PC-9 (cell line): ENCODE data around the gene SUMF1. TPM values are rescaled to one million over a fixed set of nuclear protein-coding genes. Genes with fewer than 3 reads are reported as not detected.

ENCODE experiments used
- BruUV-seq: library from RNA; stranded (reverse); fragments of 400-500 nt; replicated peaks from 2 replicates; lab custom pipeline; 2021; lab: Mats Ljungman, UMichigan
- CTCF ChIA-PET: fragments of 300-600 bp; sonication (Branson Sonifier 250); formaldehyde crosslinking; loops from one replicate; lab custom pipeline; 2022; ENCODE audit warnings: antibody characterized with exemption; lab: Charles Lee
- POLR2A ChIA-PET: fragments of 300-600 bp; sonication (Branson Sonifier 250); formaldehyde crosslinking; loops from one replicate; lab custom pipeline; 2022; ENCODE audit warnings: antibody characterized with exemption; ENCODE audit not compliant: unreplicated experiment; lab: Charles Lee
- DNase-seq, 2 experiments: peaks; one replicate each; pipeline versions ENCODE4 v3.0.0 to v3.0.0-alpha.2; 2015 to 2022; ENCODE audit warnings: mixed read lengths in 1 of 2
- H2AFZ ChIP-seq: fragments of 200-600 bp; sonication (generic); 2 replicates; pipeline ENCODE4 v1.8.1; 2017; ENCODE audit warnings: antibody characterized with exemption
- H3F3A ChIP-seq: fragments of 200-600 bp; sonication (generic); 2 replicates; pipeline ENCODE4 v1.8.1; 2017; ENCODE audit warnings: antibody characterized with exemption, mild to moderate bottlenecking, low read depth; ENCODE audit not compliant: insufficient read depth
- H3K27ac ChIP-seq: fragments of 200-600 bp; sonication (generic); 2 replicates; pipeline ENCODE4 v1.6.1; 2016; ENCODE audit warnings: mixed run types
- H3K27me3 ChIP-seq: fragments of 200-600 bp; sonication (generic); 2 replicates; pipeline ENCODE4 v1.6.1; 2016; ENCODE audit warnings: low read depth, mixed run types; ENCODE audit not compliant: insufficient read depth
- H3K36me3 ChIP-seq: fragments of 200-600 bp; sonication (generic); 2 replicates; pipeline ENCODE4 v1.6.1; 2016; ENCODE audit warnings: low read depth, mixed run types
- H3K4me1 ChIP-seq: fragments of 200-600 bp; sonication (generic); replicated peaks from 2 replicates; pipeline ENCODE4 v1.6.1; 2016; ENCODE audit warnings: mixed run types; ENCODE audit not compliant: insufficient read depth
- H3K4me2 ChIP-seq: fragments of 200-600 bp; sonication (generic); 2 replicates; pipeline ENCODE4 v1.6.1; 2017; ENCODE audit warnings: mixed run types
- H3K4me3 ChIP-seq: fragments of 200-600 bp; sonication (generic); 2 replicates; pipeline ENCODE4 v1.6.1; 2016; ENCODE audit warnings: mixed run types
- H3K79me2 ChIP-seq: fragments of 200-600 bp; sonication (generic); 2 replicates; pipeline ENCODE4 v1.6.1; 2017; ENCODE audit warnings: low read depth, mixed run types
- H3K9me2 ChIP-seq: fragments of 200-600 bp; sonication (generic); 2 replicates; pipeline ENCODE4 v1.8.1; 2017; ENCODE audit warnings: mild to moderate bottlenecking; ENCODE audit not compliant: insufficient read depth
- H3K9me3 ChIP-seq: fragments of 200-600 bp; sonication (generic); 2 replicates; pipeline ENCODE4 v1.8.1; 2016; ENCODE audit warnings: low read depth; ENCODE audit not compliant: insufficient read depth
- H4K20me1 ChIP-seq: fragments of 200-600 bp; sonication (generic); 2 replicates; pipeline ENCODE4 v1.8.1; 2017; ENCODE audit not compliant: insufficient read depth
- EZH2 ChIP-seq: fragments of 200-600 bp; sonication (generic); IDR thresholded peaks from 2 replicates; pipeline ENCODE4 v1.8.0; 2017; ENCODE audit warnings: antibody characterized with exemption, low read depth
- intact Hi-C: fragments of 100-400 bp; cut with micrococcal nuclease; formaldehyde crosslinking; loops from one replicate; pipeline ENCODE4 v1.10.0; 2022; ENCODE audit not compliant: unreplicated experiment
- total RNA-seq: library from RNA; stranded (reverse); gene quantifications from 2 replicates; pipeline ENCODE4 v1.2.3, GENCODE V29; 2021
- TF ChIP-seq, protein P1 (sequence below): fragments of 200-600 bp; sonication (generic); conservative IDR thresholded peaks from 2 replicates; pipeline ENCODE4 v1.6.1; 2017; ENCODE audit warnings: mixed run types, antibody characterized with exemption, mild to moderate bottlenecking, moderate library complexity

Gene SUMF1
- total RNA-seq, 1 experiment from 2014 or later: 41.6 TPM

DNA sequence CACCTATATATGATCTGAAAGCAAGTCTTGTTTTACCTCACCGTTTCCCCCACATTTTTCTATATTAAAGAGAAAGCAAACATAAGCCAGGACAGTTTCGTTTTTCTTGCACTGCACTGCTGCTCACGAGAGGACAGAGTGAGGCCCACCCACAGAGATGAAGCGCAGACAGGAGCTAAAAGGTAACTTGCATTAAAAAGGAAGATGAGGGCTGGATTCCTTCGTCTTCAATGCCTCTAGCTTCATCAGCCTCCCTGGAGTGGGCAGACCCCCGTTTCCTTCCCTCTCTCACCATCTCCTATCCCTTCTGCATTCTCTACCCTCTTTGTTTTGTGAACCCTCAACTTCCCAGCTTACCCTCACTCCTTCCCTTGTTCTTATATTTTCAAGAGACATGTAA is 18.9 kb downstream of the SUMF1 start:
- TF ChIP-seq, protein P1, sequence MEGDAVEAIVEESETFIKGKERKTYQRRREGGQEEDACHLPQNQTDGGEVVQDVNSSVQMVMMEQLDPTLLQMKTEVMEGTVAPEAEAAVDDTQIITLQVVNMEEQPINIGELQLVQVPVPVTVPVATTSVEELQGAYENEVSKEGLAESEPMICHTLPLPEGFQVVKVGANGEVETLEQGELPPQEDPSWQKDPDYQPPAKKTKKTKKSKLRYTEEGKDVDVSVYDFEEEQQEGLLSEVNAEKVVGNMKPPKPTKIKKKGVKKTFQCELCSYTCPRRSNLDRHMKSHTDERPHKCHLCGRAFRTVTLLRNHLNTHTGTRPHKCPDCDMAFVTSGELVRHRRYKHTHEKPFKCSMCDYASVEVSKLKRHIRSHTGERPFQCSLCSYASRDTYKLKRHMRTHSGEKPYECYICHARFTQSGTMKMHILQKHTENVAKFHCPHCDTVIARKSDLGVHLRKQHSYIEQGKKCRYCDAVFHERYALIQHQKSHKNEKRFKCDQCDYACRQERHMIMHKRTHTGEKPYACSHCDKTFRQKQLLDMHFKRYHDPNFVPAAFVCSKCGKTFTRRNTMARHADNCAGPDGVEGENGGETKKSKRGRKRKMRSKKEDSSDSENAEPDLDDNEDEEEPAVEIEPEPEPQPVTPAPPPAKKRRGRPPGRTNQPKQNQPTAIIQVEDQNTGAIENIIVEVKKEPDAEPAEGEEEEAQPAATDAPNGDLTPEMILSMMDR: no peak
- TF ChIP-seq EZH2: no peak
- Histone ChIP-seq H3K79me2 (no peaks in the 10 kb centered on the region), H3K27ac (no peak overlapping the region), H3K4me3 (no peak overlapping the region), H3K4me1 (no peaks in the 10 kb centered on the region), H3F3A (no peaks in the 10 kb centered on the region), H3K36me3 (no peaks in the 10 kb centered on the region), H3K27me3 (no peaks in the 10 kb centered on the region), H2AFZ (no peak overlapping the region), H3K4me2 (no peak overlapping the region), H3K9me2 (no peaks in the 10 kb centered on the region), H4K20me1 (no peaks in the 10 kb centered on the region), H3K9me3 (no peaks in the 10 kb centered on the region)
- no peak for DNase-seq
- no TSS peak for BruUV-seq
- intact Hi-C loops: no loop called here
- ChIA-PET POLR2A (no interaction called here), CTCF (no interaction called here)

DNA sequence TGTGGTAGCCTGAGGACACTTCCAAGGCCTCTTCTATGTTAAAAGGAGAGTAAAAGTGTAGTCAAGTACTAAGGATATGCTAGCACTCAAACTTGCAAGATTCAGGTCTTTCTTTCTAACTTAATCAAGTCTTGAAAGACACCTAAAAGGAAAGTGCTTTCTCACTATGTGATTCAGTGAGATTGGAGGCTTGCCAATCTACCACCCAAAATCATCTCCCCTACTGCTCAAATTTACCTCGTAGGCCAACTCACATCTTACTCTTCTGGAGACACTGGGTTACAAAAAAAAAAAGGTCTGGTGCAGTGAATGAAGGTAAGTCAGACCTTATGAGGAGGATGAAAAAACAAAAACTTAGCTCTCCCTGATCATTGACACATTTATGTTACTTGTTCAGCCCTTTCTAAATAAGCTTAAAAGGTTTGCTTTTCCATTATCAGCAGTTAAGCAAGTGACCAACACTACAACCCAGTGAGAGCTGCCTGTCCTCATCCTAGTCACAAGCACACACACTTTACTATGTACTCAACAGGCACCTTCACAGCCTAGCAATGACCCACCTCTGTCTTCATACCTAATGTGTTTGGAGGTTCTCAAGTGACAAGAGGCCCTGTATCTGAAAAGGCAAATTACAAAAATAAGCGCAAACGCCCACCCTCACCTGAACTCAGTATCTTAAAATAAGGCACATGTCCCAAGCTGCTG is 19.6 kb downstream of the SUMF1 start:
- H2AFZ ChIP-seq: no peak overlapping the region
- ChIA-PET POLR2A (no interaction called here), CTCF (no interaction called here)
- DNase-seq: no peak
- H3K4me3 ChIP-seq: no peak overlapping the region
- no peaks in the 10 kb centered on the region for H3K27me3 ChIP-seq
- H3K4me1 ChIP-seq: no peaks in the 10 kb centered on the region
- H4K20me1 ChIP-seq: no peaks in the 10 kb centered on the region
- H3K4me2 ChIP-seq: no peak overlapping the region
- TF ChIP-seq, protein P1: no peak
- TF ChIP-seq EZH2: no peak
- H3F3A ChIP-seq: no peaks in the 10 kb centered on the region
- no peaks in the 10 kb centered on the region for H3K36me3 ChIP-seq
- H3K9me3 ChIP-seq: no peaks in the 10 kb centered on the region
- H3K9me2 ChIP-seq: no peaks in the 10 kb centered on the region
- no peak overlapping the region for H3K27ac ChIP-seq
- intact Hi-C loops: no loop called here
- H3K79me2 ChIP-seq: no peaks in the 10 kb centered on the region
- BruUV-seq: no TSS peak

DNA sequence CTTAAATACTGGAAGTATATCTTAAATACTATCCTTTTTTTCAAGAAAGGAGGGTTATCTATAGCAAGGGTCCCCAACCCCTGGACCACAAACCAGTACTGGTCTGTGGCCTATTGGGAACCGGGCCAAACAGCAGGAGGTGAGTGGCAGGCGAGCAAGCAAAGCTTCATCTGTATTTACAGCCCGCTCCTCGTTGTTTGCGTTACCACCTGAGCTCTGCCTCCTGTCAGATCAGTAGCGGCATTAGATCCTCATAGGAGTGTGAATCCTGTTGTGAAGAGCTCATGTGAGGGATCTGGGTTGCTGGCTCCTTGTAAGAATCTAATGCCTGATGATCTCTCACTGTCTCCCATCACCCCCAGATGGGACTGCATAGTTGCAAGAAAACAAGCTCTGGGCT is 26.1 kb downstream of the SUMF1 start:
- no peak overlapping the region for H3K4me3 ChIP-seq
- CTCF ChIA-PET: no interaction called here
- no peaks in the 10 kb centered on the region for H4K20me1 ChIP-seq
- no peak overlapping the region for H2AFZ ChIP-seq
- H3K9me2 ChIP-seq: no peaks in the 10 kb centered on the region
- TF ChIP-seq, protein P1: no peak
- TF ChIP-seq EZH2: no peak
- H3K4me2 ChIP-seq: no peak overlapping the region
- no peaks in the 10 kb centered on the region for H3K36me3 ChIP-seq
- H3K27me3 ChIP-seq: no peaks in the 10 kb centered on the region
- DNase-seq: no peak
- H3K27ac ChIP-seq: no peak overlapping the region
- H3K79me2 ChIP-seq: no peaks in the 10 kb centered on the region
- no TSS peak for BruUV-seq
- H3F3A ChIP-seq: no peaks in the 10 kb centered on the region; the same call in 1 of the 2 replicates
- H3K9me3 ChIP-seq: no peaks in the 10 kb centered on the region
- intact Hi-C loops: no loop called here
- H3K4me1 ChIP-seq: peaks cover 9% of the 10 kb centered on the region
- POLR2A ChIA-PET: no interaction called here
